SK-N-SH (cell line): ENCODE data around the gene CIBAR2. TPM values are rescaled to one million over a fixed set of nuclear protein-coding genes. Genes with fewer than 3 reads are reported as not detected.
A peak's percentile ranks its signal among the peaks of the same experiment; 100 is the strongest.

Experiments used
- CTCF ChIA-PET: fragments of 300-600, 350-600 bp; formaldehyde crosslinking; extraction: SDS; loops from one replicate; lab custom pipeline; 2021; lab: Yijun Ruan, JAX
- POLR2A ChIA-PET: fragments of 350-600 bp; sonication (Branson Sonifier 250); formaldehyde crosslinking; extraction: SDS; loops from one replicate; lab custom pipeline; 2020; ENCODE audit warnings: antibody characterized with exemption, inconsistent platforms; lab: Yijun Ruan, JAX
- DNase-seq: peaks from one replicate; pipeline ENCODE4 v3.0.0; 2012
- H2AFZ ChIP-seq: fragments of 200-600 bp; sonication (generic); 2 replicates; pipeline ENCODE4 v1.8.1; 2016; ENCODE audit warnings: antibody characterized with exemption, mild to moderate bottlenecking, low read depth
- H3F3A ChIP-seq: fragments of 200-600 bp; sonication (generic); replicated peaks from 2 replicates; pipeline ENCODE3; 2016; ENCODE audit warnings: antibody characterized with exemption, mild to moderate bottlenecking; ENCODE audit not compliant: insufficient read depth
- H3K27ac ChIP-seq, 2 experiments: fragments of 200-500 bp in 1 of 2; fragments of 200-600 bp in 1 of 2; sonication (Bioruptor generic) in 1 of 2; sonication (generic), shearing (Covaris generic) in 1 of 2; 2 replicates each; pipeline versions ENCODE4 v1.5.1 to v1.6.1; 2014 to 2016; ENCODE audit warnings: low read depth in 2 of 2, inconsistent platforms in 1 of 2, low read length in 1 of 2, mild to moderate bottlenecking in 1 of 2, mixed read lengths in 1 of 2
- H3K27me3 ChIP-seq: fragments of 200-600 bp; sonication (generic), shearing (Covaris generic); 2 replicates; pipeline ENCODE4 v1.6.1; 2016; ENCODE audit warnings: mixed run types; ENCODE audit not compliant: insufficient read depth
- H3K36me3 ChIP-seq, 2 experiments: fragments of 200-500 bp in 1 of 2; fragments of 200-600 bp in 1 of 2; sonication (Bioruptor generic) in 1 of 2; sonication (generic) in 1 of 2; replicated peaks in 1 of 2; 2 replicates each; pipeline versions ENCODE3 to v1.5.1; 2014 to 2016; ENCODE audit warnings: low read length in 1 of 2, mild to moderate bottlenecking in 1 of 2; ENCODE audit not compliant: insufficient read depth in 2 of 2, control insufficient read depth in 1 of 2
- H3K4me1 ChIP-seq, 2 experiments: fragments of 200-500 bp in 1 of 2; fragments of 200-600 bp in 1 of 2; sonication (Bioruptor generic) in 1 of 2; sonication (generic), shearing (Covaris generic) in 1 of 2; 2 replicates each; pipeline versions ENCODE4 v1.5.1 to v1.6.1; 2014 to 2016; ENCODE audit warnings: low read depth in 1 of 2, low read length in 1 of 2, mixed run types in 1 of 2; ENCODE audit not compliant: insufficient read depth in 2 of 2, control insufficient read depth in 1 of 2
- H3K4me2 ChIP-seq: fragments of 200-600 bp; sonication (generic), shearing (Covaris generic); 2 replicates; pipeline ENCODE4 v1.6.1; 2017; ENCODE audit warnings: mixed run types
- H3K4me3 ChIP-seq, 2 experiments: fragments of 200-500 bp in 1 of 2; fragments of 200-600 bp in 1 of 2; sonication (Bioruptor generic) in 1 of 2; sonication (generic), shearing (Covaris generic) in 1 of 2; 2 replicates each; pipeline versions ENCODE4 v1.5.1 to v1.8.1; 2014 to 2016; ENCODE audit warnings: low read depth in 2 of 2, inconsistent platforms in 1 of 2, low read length in 1 of 2, mild to moderate bottlenecking in 1 of 2, mixed read lengths in 1 of 2, moderate library complexity in 1 of 2
- H3K79me2 ChIP-seq: fragments of 200-600 bp; sonication (generic); 2 replicates; pipeline ENCODE4 v1.8.1; 2017; ENCODE audit warnings: mild to moderate bottlenecking; ENCODE audit not compliant: insufficient read depth
- H3K9ac ChIP-seq: fragments of 200-600 bp; sonication (generic); 2 replicates; pipeline ENCODE4 v1.6.1; 2017; ENCODE audit warnings: mixed run types
- H3K9me2 ChIP-seq: fragments of 200-600 bp; sonication (generic); 2 replicates; pipeline ENCODE4 v1.6.1; 2017; ENCODE audit warnings: mixed run types
- H3K9me3 ChIP-seq: fragments of 200-600 bp; sonication (generic); 2 replicates; pipeline ENCODE4 v1.6.1; 2017; ENCODE audit warnings: mixed run types, mild to moderate bottlenecking, moderate library complexity
- H4K20me1 ChIP-seq: fragments of 200-600 bp; sonication (generic); 2 replicates; pipeline ENCODE4 v1.6.1; 2017; ENCODE audit warnings: mild to moderate bottlenecking, mixed run types; ENCODE audit not compliant: insufficient read depth
- ELF1 ChIP-seq: IDR thresholded peaks from 2 replicates; pipeline ENCODE4 v1.4.0; 2012
- EP300 ChIP-seq, 2 experiments: IDR thresholded peaks; 2 replicates each; pipeline versions ENCODE4 v1.4.0 to v1.6.1; 2012; ENCODE audit warnings: borderline replicate concordance in 1 of 2, low read depth in 1 of 2, low read length in 1 of 2
- FOSL2 ChIP-seq: IDR thresholded peaks from 2 replicates; pipeline ENCODE4 v1.4.0; 2012; ENCODE audit warnings: low read depth, mild to moderate bottlenecking, moderate library complexity, borderline replicate concordance
- GATA2 ChIP-seq: sonication (generic); formaldehyde crosslinking; IDR thresholded peaks from 2 replicates; pipeline ENCODE4 v1.5.0; 2020; ENCODE audit warnings: mild to moderate bottlenecking, missing genetic modification reagents
- NFIC ChIP-seq: IDR thresholded peaks from 2 replicates; pipeline ENCODE4 v1.4.0; 2012; ENCODE audit warnings: borderline replicate concordance
- PBX3 ChIP-seq: IDR thresholded peaks from 2 replicates; pipeline ENCODE4; 2012
- RCOR1 ChIP-seq: fragments of 150-350 bp; IDR thresholded peaks from 2 replicates; pipeline ENCODE4 v1.6.1; 2017; ENCODE audit warnings: antibody characterized with exemption, low read length
- RXRA ChIP-seq: IDR thresholded peaks from 2 replicates; pipeline ENCODE4 v1.4.0; 2012; ENCODE audit warnings: low read depth, mild to moderate bottlenecking, borderline replicate concordance
- TAF1 ChIP-seq: IDR thresholded peaks from 2 replicates; pipeline ENCODE4 v1.6.1; 2012; ENCODE audit warnings: low read depth, mild to moderate bottlenecking, low read length, moderate library complexity, borderline replicate concordance
- TCF12 ChIP-seq: IDR thresholded peaks from 2 replicates; pipeline ENCODE4 v1.4.0; 2012
- TEAD4 ChIP-seq: IDR thresholded peaks from 2 replicates; pipeline ENCODE4 v1.4.0; 2012; ENCODE audit warnings: mild to moderate bottlenecking, borderline replicate concordance; ENCODE audit not compliant: insufficient read depth
- WGBS: methylation state at CpG from one replicate; pipeline ENCODE4 v1.1.6; 2017; ENCODE audit warnings: low lambda C conversion rate; 5-methylcytosine and 5-hydroxymethylcytosine counted together
- polyA plus RNA-seq, 3 experiments: library from polyadenylated mRNA; depleted of rRNA; stranded (reverse); fragments of >200 nt; gene quantifications; 2 replicates each; pipeline ENCODE4 v1.2.3, GENCODE V29; 2012

The CIBAR2 gene
- polyA plus RNA-seq, 1 of the 3 experiments (the other 2 are of a cell fraction): 0.15 TPM

- Histone ChIP-seq H3K9me2 (no peaks in the 10 kb centered on the region), H3K27me3 (no peaks in the 10 kb centered on the region), H3K4me3 (no peak overlapping the region), H3K27ac (no peak overlapping the region), H3K9ac (no peak overlapping the region), H3K79me2 (no peaks in the 10 kb centered on the region), H3K9me3 (no peaks in the 10 kb centered on the region), H4K20me1 (no peaks in the 10 kb centered on the region), H3K4me2 (no peak overlapping the region), H3K4me1 (peaks cover 6 to 64% of the 10 kb centered on the region in 2 experiments), H3K36me3 (no peaks in the 10 kb centered on the region), H3F3A (no peaks in the 10 kb centered on the region), H2AFZ (no peak overlapping the region)
- no peak for DNase-seq
- POLR2A ChIA-PET: no interaction called here
- 37% methylated on average over 9 of the region's 9 CpGs for WGBS
- TF ChIP-seq NFIC (peak; percentile 60), FOSL2 (no peak)
- CTCF ChIA-PET: interaction anchor here (0.7 to 2.3 kb wide), 4 partner anchors 13 to 34 kb away, joined by 3 to 15 read pairs (median 6); no protein-coding TSS in a partner anchor
Observed at GRCh38 chr16:85148931-85149330, 36.7 kb upstream of the CIBAR2 start.

- Histone ChIP-seq H2AFZ (no peak overlapping the region), H3K27ac (no peak overlapping the region), H3K4me2 (no peak overlapping the region), H3K4me3 (no peak overlapping the region), H3K9me3 (no peaks in the 10 kb centered on the region), H3F3A (no peaks in the 10 kb centered on the region), H3K27me3 (no peaks in the 10 kb centered on the region), H3K4me1 (peaks cover 6 to 57% of the 10 kb centered on the region in 2 experiments), H4K20me1 (no peaks in the 10 kb centered on the region), H3K79me2 (no peaks in the 10 kb centered on the region), H3K9ac (no peak overlapping the region), H3K9me2 (no peaks in the 10 kb centered on the region), H3K36me3 (no peaks in the 10 kb centered on the region)
- DNase-seq: no peak
- peak; percentile 56 for TF ChIP-seq GATA2 (CRISPR knock-in tag)
- no peak for TF ChIP-seq TEAD4
- TF ChIP-seq TAF1: no peak
- ChIA-PET CTCF (interaction anchor here (0.7 to 1.5 kb wide), 2 partner anchors 32 kb away, joined by 3 to 4 read pairs; no protein-coding TSS in a partner anchor), POLR2A (no interaction called here)
- 82% methylated on average over 13 of the region's 27 CpGs for WGBS
Observed at GRCh38 chr16:85146922-85147651, 34.8 kb upstream of the CIBAR2 start.

GRCh38 chr16:85146532-85146797, 34.2 kb upstream of the CIBAR2 start:
- no peaks in the 10 kb centered on the region for H3K27me3 ChIP-seq
- CTCF ChIA-PET: interaction anchor here (1.5 to 1.6 kb wide), 3 partner anchors 19 to 32 kb away, joined by 3 to 9 read pairs (median 4); no protein-coding TSS in a partner anchor
- no peaks in the 10 kb centered on the region for H3K36me3 ChIP-seq
- H3K4me3 ChIP-seq: no peak overlapping the region
- no peaks in the 10 kb centered on the region for H3K9me3 ChIP-seq
- H3K79me2 ChIP-seq: no peaks in the 10 kb centered on the region
- H3K4me1 ChIP-seq: peaks cover 5 to 51% of the 10 kb centered on the region in 2 experiments
- no peak overlapping the region for H3K4me2 ChIP-seq
- POLR2A ChIA-PET: no interaction called here
- H3K27ac ChIP-seq: no peak overlapping the region
- H3K9me2 ChIP-seq: no peaks in the 10 kb centered on the region
- DNase-seq: no peak
- H2AFZ ChIP-seq: no peak overlapping the region
- H3F3A ChIP-seq: no peaks in the 10 kb centered on the region
- no peak overlapping the region for H3K9ac ChIP-seq
- H4K20me1 ChIP-seq: no peaks in the 10 kb centered on the region
- WGBS: 95% methylated on average over 4 of the region's 4 CpGs
- TF ChIP-seq RXRA: no peak
- no peak for TF ChIP-seq TCF12
- 0 out of 2 replicates have a peak, but pooled peaks have one; percentile 36 for TF ChIP-seq RCOR1
- TF ChIP-seq PBX3: no peak
- TF ChIP-seq EP300 (IDR thresholded peaks at IDR 0.05; ENCODE audit: borderline replicate concordance in 1 of 2, low read depth in 1 of 2, low read length in 1 of 2): no peak
- no peak for TF ChIP-seq ELF1
